ENCODE data around the gene CEP128.

The CEP128 gene

DNA sequence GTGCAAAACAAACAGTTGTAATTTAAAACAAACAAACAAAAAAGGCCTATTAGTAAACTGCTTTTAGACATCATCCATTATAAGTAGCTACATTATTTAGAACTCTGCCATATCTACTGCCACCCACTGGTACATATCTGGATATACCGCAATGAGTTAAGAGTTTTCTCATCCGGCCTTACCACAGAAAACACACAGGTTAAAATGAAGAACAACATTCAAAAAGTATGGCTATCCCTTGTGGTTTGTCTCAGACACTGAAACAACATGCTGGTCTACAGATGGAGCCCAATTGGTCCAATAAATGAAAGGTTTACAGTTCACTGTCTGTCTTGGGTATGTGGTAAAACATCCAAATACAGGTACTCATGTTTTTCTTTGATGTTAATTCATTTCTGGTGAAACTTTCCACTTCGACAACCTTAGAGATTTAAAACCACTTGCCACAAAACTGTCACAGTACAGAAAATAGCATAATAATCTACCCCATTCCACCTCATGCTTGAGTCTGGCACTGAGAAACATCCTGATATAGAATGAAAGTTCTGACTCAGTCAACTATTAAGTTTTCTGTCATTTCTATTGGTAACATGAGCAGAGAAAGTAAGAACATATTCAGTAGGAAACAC, 354.3 kb downstream of the CEP128 start:
- DNase-seq = peak; percentile 51

DNA sequence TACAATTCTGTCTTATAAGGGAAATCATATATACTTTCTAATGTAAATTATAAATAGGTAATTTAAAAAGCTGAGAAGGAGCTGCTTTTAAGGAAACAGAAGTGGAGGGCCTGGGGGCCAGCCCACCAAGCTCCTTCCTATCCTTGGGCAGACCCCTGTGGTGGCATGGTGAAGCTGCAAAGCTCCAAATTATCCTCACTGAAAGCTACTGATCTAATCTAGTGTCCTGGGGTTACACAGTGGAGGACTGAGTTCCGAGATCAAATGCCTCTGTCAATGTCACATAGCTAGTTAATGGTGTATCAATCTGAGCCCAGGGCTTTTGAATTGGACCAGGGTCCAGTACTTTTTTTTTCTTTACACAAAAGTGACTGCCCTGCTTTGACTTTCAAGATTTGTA, 355.4 kb downstream of the CEP128 start:
- no peak for DNase-seq

DNA sequence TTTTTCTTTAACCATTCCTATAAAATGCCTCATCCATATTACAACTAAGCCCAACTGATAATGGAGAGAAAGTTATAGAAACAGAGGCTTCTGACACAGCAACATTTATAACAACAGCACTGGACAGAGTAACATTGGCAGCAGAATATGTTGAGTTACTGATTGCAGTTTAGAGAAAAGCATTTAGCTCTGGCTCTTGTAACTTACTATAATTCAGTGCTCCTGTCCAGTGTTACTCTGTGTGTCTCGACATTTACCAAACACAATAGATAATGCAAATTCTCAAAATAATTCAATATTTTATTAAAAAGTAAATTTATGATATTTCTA, 356.1 kb downstream of the CEP128 start:
- DNase-seq = no peak

DNA sequence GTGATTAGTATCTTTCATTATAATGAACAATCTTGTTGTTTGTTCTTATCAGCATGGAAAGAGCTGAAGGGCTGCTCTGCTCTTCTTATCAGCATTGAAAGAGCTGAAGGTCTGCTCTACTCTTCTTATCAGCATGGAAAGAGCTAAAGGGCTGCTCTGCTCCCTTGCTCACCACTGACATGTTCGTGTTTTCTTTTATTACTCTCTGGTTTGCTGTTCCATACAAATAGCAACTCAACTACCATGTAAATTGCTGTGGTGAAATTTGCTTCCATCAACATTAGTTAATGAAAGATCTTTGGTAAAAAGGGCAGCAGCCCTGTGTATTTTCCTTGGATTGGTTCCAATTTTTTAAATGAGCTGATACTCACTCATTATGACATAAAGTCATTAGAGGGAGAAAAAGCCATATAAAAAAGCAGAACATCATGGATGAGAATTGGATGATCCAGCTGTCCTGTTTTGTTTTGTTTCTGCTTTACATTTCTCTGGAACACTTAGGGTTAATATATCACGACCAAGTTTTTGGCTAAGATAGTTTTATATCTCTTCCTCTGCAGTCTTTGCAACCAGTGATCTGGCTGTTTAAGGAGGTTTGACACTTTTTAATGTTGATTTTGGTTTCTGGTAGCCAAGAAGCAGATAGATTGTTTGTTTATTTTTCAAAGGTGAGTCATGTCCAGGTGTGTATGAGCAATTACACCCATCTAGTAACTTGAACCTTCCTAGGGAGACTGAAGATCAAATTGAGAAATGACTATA, 356.6 kb downstream of the CEP128 start:
- no peak for DNase-seq

- DNase-seq = no peak
Observed at GRCh38 chr14:80577599-80577998, 363.9 kb downstream of the CEP128 start.

DNA sequence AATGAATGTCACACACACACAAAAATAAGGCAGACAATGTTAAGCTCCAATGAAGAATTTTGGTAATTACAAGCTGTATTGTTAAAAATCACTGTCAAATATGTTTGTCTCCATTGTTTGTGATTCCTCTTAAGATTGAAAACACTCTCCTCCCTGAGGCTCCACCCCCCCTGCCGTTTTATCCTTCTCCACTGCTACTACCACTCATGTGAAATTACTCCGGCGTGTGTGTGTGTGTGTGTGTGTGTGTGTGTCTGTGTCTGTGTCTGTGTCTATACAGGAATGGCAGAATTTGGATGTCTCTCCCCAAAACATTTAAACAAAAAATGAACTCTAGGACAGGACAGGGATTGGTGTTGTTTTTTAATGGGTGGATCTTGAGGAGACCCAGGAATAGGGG, 365.1 kb downstream of the CEP128 start:
- DNase-seq = no peak

- DNase-seq = no peak
Observed at GRCh38 chr14:80575763-80576162, 365.8 kb downstream of the CEP128 start.

- no peak for DNase-seq
Observed at GRCh38 chr14:80572666-80573065, 368.9 kb downstream of the CEP128 start.

DNA sequence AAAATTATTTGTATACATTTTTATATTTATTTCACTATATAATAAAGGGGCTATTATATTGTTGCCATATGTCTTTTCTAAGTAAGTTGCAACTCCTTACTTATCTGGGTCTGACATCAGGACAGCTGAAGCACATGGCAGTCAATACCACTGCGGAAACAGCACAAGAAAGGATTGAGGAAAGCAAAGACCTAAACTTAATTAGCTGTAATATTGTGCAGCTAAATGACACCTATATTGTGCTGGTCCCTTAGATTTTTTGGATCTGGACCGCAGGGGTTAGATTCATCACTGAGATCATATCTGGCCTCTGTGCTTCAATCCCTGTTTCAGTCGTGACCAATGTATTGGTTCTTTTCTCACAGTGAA, 370.6 kb downstream of the CEP128 start:
- no peak for DNase-seq

GRCh38 chr14:80567905-80568536, 373.5 kb downstream of the CEP128 start:
- DNase-seq = peak; percentile 50

DNA sequence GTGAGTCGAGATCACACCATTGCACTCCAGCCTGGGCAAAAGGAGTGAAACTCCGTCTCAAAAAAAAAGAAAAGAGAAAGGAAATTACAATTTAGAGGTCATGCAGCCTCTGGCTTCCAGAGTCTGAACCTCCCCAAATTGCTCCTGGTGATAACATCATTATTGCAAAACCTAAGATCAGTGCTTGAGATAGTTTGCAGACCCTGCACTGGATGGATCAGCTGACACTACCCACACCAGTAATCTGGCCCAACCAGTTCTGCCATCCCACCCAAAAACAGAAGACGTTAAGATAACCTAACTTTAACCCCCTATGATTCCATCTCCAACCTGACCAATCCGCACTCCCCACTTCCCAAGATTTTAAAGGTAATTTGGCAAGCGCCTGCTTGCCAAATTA, 376.5 kb downstream of the CEP128 start:
- no peak for DNase-seq

DNA sequence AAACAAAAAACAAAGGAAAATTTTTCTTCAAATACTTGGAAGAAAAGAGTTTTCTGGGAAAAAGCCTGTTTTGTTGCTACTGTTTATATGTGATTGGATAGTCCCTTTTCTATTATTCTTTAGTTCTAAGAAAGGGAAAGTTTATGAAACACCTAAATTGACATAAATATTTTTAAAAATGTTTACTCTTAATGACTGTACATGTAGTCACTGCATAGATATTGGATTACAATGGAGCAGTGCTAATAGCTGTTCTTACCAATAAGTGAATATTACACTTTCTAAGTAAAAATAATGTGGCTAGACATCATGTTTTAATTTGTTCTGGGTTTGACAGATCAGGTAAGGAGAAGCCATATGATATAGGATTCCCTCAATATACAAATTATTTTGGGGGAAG, 377.5 kb downstream of the CEP128 start:
- no peak for DNase-seq

GRCh38 chr14:80560800-80561657, 380.5 kb downstream of the CEP128 start:
- DNase-seq = no peak

GRCh38 chr14:80554139-80554538, 387.4 kb downstream of the CEP128 start:
- no peak for DNase-seq

DNA sequence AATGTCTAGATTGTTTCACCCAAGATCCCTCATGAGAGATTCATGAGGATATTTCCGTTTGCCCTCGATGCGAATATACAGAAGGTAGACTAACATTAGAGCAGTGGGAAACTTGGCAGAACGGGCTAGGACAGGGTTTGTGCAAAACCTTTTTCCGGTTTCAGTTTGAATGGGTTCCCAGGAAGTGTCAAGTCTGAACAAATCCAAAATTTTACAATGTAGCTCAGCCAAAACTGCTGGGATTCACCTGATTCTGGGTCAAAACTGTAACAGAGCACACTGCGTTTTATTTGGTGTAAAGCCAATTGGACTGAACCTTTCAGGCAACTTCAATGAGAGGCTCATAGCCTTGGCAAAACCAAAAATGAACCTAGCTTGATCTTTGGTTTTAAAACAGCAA, 392.4 kb downstream of the CEP128 start:
- DNase-seq = no peak

GRCh38 chr14:80545935-80546854, 395.3 kb downstream of the CEP128 start:
- no peak for DNase-seq

- no peak for DNase-seq
Observed at GRCh38 chr14:80544366-80544765, 397.2 kb downstream of the CEP128 start.

DNA sequence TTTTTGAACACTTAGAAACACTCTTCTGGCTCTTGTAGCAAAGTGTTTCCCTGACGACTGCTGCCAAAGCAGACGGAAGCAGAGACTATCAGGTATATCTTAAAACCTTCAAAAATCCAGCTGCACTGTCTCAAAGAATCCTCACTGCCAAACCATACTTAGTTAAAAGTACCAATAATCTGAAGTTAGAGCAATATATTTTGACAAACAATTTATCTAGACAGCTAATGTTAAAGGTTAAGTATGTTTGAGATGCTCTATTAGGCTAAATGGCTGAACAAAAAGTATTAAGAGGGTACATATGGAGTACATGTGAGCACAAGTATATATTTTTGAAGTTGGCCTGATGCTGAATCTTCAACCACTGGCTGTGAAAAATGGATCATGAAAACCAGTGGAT, 398.3 kb downstream of the CEP128 start:
- no peak for DNase-seq

- no peak for DNase-seq
Observed at GRCh38 chr14:80538633-80539375, 402.7 kb downstream of the CEP128 start.

DNA sequence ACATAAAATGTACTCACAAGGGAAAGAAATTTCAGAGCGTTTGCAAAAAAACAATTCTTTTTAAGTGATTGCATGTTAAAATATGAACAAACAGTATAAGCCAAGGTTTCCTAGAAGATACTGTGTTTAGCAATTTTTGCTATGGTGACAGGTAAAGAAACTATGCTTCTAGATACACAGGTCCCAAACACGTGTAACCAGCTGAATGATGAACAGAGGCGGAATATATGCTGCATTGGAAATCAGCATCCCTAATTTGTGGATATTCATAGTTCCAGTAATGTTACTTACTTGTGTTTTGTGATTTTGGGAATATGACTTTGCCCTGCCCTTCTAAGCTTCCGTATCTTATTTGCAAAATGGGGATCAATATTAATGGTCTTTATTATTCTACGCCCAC, 403.9 kb downstream of the CEP128 start:
- no peak for DNase-seq

GRCh38 chr14:80536456-80536855, 405.1 kb downstream of the CEP128 start:
- DNase-seq = no peak

GRCh38 chr14:80535171-80535570, 406.4 kb downstream of the CEP128 start:
- DNase-seq = no peak

Data from fibroblast of upper back skin (primary cell).